Suppressor macrophage treated with lipopolysaccharide for 1 hour (primary cell): Measurements from ENCODE around the gene RGS19.
"Not testable (repeated sequence)": the region's sequence is repeated elsewhere in the genome, so short reads cannot be mapped to it uniquely, and the experiment has no call there.

ENCODE experiments used
- DNase-seq, 3 donors: peaks; one replicate each; pipeline ENCODE4 v3.0.0-alpha.2; 2020 to 2022

The RGS19 gene, protein sequence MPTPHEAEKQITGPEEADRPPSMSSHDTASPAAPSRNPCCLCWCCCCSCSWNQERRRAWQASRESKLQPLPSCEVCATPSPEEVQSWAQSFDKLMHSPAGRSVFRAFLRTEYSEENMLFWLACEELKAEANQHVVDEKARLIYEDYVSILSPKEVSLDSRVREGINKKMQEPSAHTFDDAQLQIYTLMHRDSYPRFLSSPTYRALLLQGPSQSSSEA

GRCh38 chr20:64079273-64080012, at the start of gene RGS19:
RGS19 (minus strand) TSS chr20:64079518; CDS start chr20:64076886, 2,632 bp downstream.
- peak; percentile 89 to 96 (median 95) for DNase-seq

DNA sequence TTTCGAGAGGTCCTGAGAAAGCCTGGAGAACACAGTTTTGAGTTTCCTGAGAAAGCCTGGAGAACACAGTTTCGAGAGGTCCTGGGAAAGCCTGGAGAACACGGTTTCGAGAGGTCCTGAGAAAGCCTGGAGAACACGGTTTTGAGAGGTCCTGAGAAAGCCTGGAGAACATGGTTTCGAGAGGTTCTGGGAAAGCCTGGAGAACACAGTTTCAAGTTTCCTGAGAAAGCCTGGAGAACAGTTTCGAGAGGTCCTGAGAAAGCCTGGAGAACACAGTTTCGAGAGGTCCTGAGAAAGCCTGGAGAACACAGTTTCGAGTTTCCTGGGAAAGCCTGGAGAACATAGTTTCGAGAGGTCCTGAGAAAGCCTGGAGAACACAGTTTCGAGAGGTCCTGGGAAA, 44.2 kb upstream of the RGS19 start:
- not testable (repeated sequence) for DNase-seq

GRCh38 chr20:64122927-64123326, 43.6 kb upstream of the RGS19 start:
- DNase-seq, result not testable (repeated sequence)

GRCh38 chr20:64121586-64121985, 42.3 kb upstream of the RGS19 start:
- DNase-seq, result no peak

GRCh38 chr20:64119681-64120341, 40.5 kb upstream of the RGS19 start:
- DNase-seq, result no peak

- DNase-seq, result no peak
Observed at GRCh38 chr20:64119301-64119680, 40.0 kb upstream of the RGS19 start.

GRCh38 chr20:64117432-64117777, 38.1 kb upstream of the RGS19 start:
- not testable (repeated sequence) for DNase-seq

- no peak for DNase-seq
Observed at GRCh38 chr20:64116541-64117431, 37.5 kb upstream of the RGS19 start.

DNA sequence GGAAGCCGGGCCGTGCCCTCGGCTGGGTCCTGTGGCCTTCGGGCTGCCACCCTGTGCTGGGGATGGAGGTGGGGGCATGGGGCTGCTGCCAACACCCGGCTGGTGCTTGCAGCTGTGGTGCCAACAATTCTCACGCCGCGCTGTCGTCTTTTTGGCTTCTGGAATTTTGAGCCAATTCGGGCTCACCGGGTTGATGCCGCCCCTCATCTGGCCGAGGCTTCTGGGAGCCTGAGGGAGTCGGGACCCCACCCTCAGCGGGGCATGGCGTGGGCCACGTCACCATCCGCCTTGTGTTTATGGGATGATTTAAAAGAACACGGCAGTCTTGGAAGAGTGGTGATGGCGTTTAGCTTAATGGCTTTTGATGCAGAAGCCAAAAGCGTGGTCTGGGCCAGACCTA, 36.7 kb upstream of the RGS19 start:
- DNase-seq, result no peak

- DNase-seq, result no peak
Observed at GRCh38 chr20:64115171-64115911, 36.0 kb upstream of the RGS19 start.

DNA sequence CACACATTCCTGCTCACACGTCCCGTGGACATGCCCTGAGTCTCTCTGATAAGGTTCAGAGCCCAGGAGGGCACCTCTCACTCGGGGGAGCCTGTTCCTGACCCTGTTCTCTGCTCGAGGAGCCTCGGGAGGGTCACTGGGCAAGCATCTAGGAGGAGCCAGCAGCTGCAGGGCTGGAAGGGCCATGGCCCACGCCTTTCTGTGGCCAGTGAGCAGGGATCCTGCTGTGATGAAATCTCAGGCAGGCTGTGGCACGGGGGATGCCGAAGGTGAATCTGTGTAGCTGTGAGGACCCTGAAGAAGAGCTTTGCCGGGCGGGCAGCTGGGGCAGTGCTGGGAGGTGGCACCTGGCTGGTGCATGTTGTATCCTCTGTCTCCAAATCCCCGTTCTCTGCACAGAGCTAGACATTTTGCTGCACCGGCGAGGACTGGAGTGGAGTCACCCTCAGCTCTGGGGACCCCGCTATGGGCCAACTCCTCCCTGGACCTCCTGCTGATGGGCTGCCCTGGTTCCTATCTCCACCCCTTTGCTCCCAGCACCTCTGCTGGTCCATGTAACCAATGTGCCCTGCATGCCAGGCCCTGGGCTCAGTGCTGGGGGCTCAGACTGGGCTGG, 35.1 kb upstream of the RGS19 start:
- DNase-seq, result no peak

DNA sequence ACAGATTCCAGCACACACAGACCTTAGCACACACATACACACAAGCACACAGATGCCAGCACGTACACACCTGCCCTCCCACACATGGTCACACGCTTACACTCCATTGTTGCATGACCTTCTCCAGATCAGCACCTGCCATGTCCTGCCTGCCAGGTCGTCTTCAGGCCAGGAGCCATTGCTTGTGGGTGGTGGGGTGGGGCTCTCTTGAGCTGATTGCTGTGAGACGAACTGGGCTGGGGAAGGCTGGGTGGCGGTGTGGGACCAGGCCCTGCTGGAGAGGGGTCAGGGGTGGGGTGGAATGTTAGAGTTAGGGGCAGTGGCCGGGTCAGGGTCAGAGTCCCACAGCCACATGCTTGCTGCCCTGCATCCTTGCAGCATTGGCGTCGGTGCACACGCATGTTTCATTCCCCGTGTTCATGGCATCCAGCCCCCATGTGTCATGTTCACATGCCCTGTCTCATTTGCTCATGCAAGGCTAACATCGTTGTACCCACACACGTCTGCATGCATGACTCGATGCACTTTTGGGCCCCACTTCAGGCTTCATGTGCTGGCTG, 34.6 kb upstream of the RGS19 start:
- DNase-seq, result no peak

GRCh38 chr20:64113444-64113775, 34.1 kb upstream of the RGS19 start:
- DNase-seq, result no peak

DNA sequence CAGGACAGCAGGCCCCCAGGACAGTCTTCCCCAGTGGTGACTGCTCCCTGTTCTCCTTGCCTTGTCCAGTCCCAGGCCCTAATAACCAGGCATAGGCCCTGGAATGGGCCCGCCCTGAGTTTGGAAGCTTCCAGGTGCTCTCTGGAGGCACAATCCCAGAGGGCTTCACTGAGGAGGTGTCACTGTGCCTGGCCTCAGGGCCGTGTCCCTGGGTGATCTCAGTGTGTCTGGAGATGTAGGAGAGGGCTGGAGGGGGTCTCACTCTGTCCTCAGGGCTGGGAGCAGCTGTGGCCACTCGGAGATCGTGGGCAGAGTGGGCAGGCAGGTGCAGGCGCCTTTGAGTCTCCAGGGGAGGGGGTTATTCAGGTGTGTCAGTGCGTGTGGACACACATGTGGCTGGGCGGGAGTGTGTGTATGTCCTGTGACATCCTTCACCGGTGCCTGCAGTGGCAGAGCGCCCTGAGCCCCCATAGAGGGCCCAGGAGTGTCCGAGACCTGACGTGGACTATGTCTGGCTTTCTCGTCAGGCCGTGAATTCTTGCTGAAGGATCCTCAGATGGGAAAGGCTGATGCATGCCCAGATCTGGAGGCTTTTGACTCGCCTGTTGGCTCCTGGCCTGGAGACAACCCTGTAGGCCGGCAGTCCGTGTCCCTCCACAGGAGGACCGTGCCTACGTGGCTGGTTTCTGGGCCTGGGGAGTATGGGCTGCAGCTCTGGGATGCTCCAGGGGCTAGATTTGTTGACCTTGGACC, 33.5 kb upstream of the RGS19 start:
- no peak for DNase-seq

DNA sequence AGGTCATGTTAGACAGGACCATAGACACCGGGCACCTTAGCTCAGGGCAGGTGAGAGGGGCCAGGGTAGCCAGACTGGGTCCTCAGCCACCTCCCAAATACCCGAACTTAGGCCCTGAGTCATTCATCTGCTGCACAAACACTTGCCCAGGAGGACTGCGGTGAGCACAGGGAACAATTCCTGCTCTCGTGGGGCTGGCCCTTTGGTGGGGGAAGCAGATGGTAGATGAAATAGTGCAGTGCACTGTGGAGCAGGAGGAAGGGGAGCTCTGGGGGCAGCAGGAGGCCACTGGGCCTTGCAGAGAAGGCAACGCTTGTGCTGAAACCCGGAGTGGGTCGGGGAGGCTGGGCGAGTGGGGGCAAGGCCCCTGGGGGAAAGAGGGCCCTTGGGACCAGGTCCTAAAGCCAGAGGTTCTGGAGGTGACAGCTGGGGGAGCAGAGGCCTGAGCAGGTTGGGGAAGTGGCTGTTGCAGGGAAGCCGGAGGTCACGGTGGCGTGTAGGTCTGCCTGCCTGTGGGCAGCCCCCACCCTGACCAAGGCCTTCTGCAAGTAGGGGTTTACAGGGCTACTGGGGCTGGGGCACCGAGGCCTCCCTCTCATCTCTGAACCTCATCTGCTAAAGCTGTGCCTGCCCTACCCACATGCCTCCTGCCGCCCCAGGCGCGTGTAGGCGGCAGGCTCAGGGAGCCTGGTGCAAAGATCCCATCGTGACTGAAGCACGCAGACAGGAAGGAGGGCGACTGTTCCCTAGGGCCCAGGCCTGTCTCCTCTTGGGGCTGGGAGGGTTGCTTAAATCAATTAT, 32.7 kb upstream of the RGS19 start:
- DNase-seq, result peak in 2 of 3 donors; percentile 12 to 50

DNA sequence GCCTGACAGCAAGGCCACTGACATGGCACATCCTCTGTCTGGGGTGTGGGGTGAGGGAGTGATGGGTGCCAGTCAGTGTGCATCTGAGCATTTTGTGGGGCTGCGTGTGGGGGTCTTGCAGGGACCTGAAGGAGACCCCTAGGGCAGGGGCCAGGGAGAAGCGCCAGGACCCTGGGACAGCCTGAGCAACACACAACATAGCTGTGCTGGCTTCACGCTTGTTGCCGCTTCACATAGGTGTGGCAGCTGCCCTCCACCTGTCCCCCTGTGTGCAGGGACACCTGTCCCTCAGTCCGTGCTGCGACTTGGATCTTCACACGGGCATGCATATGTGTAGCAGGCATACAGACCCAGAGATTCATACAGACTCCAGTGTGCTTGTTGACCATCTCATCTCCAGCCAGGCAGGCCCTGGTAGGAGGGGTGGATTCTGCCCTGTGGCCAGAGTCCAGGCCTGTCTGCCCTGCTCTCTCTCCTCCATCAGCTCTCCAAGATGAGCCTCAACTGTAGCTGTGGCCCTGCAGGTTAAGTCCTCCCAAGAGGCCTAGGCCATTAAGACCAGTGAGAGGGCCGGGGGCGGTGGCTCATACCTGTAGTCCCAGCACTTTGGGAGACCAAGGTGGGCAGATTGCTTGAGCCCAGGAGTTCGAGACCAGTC, 31.2 kb upstream of the RGS19 start:
- peak in 1 of 3 donors; percentile 0 for DNase-seq

GRCh38 chr20:64109831-64110391, 30.6 kb upstream of the RGS19 start:
- peak in 1 of 3 donors; percentile 17 for DNase-seq

DNA sequence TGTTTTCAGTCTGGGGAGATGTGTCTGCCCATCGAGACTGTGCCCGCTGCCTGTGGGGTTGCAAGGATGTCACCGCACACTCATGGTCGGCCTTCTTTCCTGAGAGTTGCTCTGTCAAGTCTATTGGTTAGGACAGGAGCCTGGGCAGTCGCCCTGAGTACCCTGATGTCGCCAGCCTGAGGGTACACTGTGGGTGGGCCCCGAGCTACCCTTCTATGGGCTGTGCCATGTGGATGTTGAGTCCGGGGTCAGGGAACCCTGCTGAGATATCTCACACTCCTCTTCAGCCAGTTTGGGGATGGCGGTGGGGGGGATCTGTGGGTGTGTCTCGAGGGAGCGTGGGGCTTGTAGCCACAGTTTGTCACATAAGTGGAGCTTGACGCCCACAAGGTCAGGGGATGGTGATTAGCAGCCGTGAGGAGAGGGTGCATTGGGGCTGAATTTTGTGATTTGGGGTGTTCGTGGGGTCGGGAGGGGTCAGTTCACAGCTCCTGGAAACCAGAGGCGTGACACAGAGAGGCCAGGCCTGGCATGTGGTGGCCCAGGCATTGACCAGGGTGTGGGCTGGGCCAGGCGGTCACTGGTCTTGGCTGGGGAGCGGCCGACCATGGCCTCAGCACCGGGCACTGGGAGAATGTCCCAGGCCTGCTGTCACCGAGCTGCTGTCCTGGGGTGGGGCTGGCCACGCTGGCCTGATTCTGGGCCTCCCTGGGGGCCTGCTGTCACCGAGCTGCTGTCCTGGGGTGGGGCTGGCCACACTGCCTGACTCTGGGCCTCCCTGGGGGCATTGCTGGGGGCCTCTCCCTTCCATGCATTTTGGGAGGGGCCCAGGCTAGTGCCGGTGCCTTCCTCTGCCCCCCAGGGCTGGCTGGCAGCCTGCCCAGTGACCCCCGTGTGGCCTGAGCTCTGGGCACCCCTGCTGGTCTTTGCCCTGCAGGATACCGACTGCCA, 29.7 kb upstream of the RGS19 start:
- DNase-seq, result peak in 1 of 3 donors; percentile 17
